ENCODE data around the gene CA10.

DNA sequence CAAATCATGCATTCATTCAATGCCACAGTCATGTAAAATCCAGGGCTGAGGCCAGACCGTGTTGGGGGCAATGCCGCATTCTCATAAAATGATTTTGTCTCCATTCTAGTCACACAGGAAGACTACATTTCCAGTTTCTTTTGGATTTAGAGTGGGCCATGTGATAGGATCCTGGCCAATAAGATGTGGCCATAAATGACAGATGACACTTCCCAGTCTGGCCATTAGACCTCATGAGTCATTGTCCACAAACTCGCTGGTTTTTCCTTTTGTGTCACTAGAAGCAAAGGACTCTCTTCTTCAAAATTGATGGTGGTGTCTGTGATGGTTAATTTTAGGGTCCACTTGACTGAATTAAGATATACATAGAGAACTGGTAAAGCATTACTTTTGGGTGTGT is 545.8 kb downstream of the CA10 start:
- TF ChIP-seq, protein P1, sequence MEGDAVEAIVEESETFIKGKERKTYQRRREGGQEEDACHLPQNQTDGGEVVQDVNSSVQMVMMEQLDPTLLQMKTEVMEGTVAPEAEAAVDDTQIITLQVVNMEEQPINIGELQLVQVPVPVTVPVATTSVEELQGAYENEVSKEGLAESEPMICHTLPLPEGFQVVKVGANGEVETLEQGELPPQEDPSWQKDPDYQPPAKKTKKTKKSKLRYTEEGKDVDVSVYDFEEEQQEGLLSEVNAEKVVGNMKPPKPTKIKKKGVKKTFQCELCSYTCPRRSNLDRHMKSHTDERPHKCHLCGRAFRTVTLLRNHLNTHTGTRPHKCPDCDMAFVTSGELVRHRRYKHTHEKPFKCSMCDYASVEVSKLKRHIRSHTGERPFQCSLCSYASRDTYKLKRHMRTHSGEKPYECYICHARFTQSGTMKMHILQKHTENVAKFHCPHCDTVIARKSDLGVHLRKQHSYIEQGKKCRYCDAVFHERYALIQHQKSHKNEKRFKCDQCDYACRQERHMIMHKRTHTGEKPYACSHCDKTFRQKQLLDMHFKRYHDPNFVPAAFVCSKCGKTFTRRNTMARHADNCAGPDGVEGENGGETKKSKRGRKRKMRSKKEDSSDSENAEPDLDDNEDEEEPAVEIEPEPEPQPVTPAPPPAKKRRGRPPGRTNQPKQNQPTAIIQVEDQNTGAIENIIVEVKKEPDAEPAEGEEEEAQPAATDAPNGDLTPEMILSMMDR (conservative IDR thresholded peaks at IDR 0.05; ENCODE audit: low read depth, low read length) = no peak
- TF ChIP-seq EZH2 (IDR thresholded peaks at IDR 0.05; ENCODE audit: borderline replicate concordance, low read depth, low read length, poor library complexity, severe bottlenecking) = no peak

Data from A673 (cell line).